ENCODE results near the gene SLC39A5.
A peak's percentile ranks its signal among the peaks of the same experiment; 100 is the strongest.
"Not testable (repeated sequence)": the region's sequence is repeated elsewhere in the genome, so short reads cannot be mapped to it uniquely, and the experiment has no call there.

Gene SLC39A5

GRCh38 chr12:56248711-56249110, 18.9 kb downstream of the SLC39A5 start:
- FAIRE-seq = no peak

GRCh38 chr12:56252649-56253048, 22.8 kb downstream of the SLC39A5 start:
- FAIRE-seq = no peak

GRCh38 chr12:56253091-56253490, 23.2 kb downstream of the SLC39A5 start:
- FAIRE-seq = no peak

GRCh38 chr12:56255671-56256070, 25.8 kb downstream of the SLC39A5 start:
- FAIRE-seq = no peak

- FAIRE-seq = no peak
Measured at GRCh38 chr12:56256326-56256960, 26.6 kb downstream of the SLC39A5 start.

GRCh38 chr12:56257071-56257470, 27.2 kb downstream of the SLC39A5 start:
- FAIRE-seq = no peak

- peak; percentile 40 for FAIRE-seq
Measured at GRCh38 chr12:56257491-56258067, 27.7 kb downstream of the SLC39A5 start.

GRCh38 chr12:56258068-56258819, 28.4 kb downstream of the SLC39A5 start, which contains the start of gene ANKRD52:
Gene ANKRD52, minus strand, starts transcription at chr12:56258384. Its CDS starts 115 bp downstream, at chr12:56258269.
- FAIRE-seq = no peak

GRCh38 chr12:56258820-56259183, 29.0 kb downstream of the SLC39A5 start:
- no peak for FAIRE-seq

- FAIRE-seq = no peak
Measured at GRCh38 chr12:56260380-56260779, 30.5 kb downstream of the SLC39A5 start.

GRCh38 chr12:56260921-56261320, 31.1 kb downstream of the SLC39A5 start:
- no peak for FAIRE-seq

GRCh38 chr12:56261503-56262232, 31.8 kb downstream of the SLC39A5 start:
- FAIRE-seq = no peak

- not testable (repeated sequence) for FAIRE-seq
Measured at GRCh38 chr12:56262955-56263354, 33.1 kb downstream of the SLC39A5 start.

- FAIRE-seq = not testable (repeated sequence)
Measured at GRCh38 chr12:56266068-56266692, 36.3 kb downstream of the SLC39A5 start.

- no peak for FAIRE-seq
Measured at GRCh38 chr12:56266693-56267442, 37.0 kb downstream of the SLC39A5 start, which contains the start of gene COQ10A. Gene COQ10A, plus strand, starts transcription at chr12:56266942. Its CDS starts 177 bp downstream, at chr12:56267119.

GRCh38 chr12:56267443-56268071, 37.7 kb downstream of the SLC39A5 start:
- no peak for FAIRE-seq

- FAIRE-seq = peak; percentile 23
Measured at GRCh38 chr12:56271031-56271430, 41.2 kb downstream of the SLC39A5 start.

GRCh38 chr12:56272468-56272867, 42.6 kb downstream of the SLC39A5 start:
- FAIRE-seq = not testable (repeated sequence)

GRCh38 chr12:56274299-56274698, 44.4 kb downstream of the SLC39A5 start:
- FAIRE-seq = no peak

- no peak for FAIRE-seq
Measured at GRCh38 chr12:56278905-56279304, 49.1 kb downstream of the SLC39A5 start.

- FAIRE-seq = no peak
Measured at GRCh38 chr12:56280849-56281248, 51.0 kb downstream of the SLC39A5 start.
